NCI-H510A treated with DMSO at 0.1 percent for 48 hours (cell line): ENCODE measurements around the gene ANKDD1A.

Experiments used
- DNase-seq: peaks from one replicate; lab custom pipeline; 2025; lab: John Stamatoyannopoulos, UW

Gene ANKDD1A

GRCh38 chr15:64961013-64961412 is 49.3 kb downstream of the ANKDD1A start:
- no peak for DNase-seq

GRCh38 chr15:64969401-64969800 is 57.7 kb downstream of the ANKDD1A start:
- DNase-seq, result no peak

DNA sequence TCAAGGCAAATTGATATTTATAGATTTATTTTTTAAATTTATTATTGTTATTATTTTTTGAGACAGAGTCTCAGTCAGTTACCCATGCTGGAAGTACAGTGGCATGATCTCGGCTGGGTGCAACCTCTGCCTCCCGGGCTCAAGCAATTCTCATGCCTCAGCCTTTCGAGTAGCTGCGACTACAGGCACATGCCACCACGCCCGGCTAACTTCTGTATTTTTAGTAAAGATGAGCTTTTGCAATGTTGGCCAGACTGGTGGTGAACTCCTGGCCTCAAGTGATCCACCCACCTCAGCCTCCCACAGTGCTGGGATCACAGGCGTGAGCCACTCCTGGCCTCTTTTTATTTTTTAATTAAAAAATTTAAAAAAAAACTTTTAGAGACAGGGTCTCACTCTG is 59.0 kb downstream of the ANKDD1A start:
- DNase-seq, result no peak

DNA sequence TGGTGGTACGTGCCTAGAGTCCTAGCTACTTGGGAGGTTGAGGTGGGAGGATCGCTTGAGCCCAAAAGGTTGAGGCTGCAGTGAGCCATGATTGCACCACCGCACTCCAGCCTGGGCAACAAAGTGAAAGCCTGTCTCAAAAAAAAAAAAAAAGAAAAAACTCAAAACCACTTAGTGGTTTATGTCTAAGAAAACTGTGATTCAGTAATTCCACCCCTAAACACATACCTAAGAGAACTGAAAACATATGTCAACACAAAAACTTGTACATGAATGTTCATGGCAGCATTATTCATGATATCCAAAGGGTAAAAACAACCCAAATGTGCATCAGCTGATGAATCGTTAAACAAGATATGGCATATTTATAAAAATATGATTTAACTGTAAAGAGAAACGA is 63.7 kb downstream of the ANKDD1A start:
- no peak for DNase-seq

DNA sequence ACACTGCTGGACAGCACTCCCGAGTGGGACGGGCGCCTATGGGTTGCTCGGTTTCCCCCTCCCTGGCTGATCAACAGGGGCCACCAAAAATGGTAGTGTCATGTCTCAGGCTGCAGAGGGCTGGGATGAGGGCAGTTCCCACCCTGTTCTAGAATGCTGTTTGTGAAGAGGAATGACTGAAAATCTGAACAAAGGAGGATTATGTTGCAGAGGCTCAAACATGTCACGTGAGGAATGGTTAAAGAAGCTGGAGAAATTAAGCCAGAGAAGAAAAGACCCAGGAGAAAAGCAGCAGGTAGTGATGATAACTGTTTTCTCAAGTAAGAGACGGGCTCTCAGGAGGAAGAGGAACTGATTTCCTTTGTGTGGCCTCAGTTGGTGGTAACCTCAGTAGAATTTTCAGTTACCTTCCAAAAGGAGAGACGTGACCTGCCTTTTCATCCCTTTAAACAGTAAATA is 67.6 kb downstream of the ANKDD1A start:
- no peak for DNase-seq

- DNase-seq, result no peak
These were observed 70.2 kb downstream of the ANKDD1A start for GRCh38 chr15:64981812-64982431.

GRCh38 chr15:64982472-64982871 is 70.8 kb downstream of the ANKDD1A start:
- DNase-seq, result no peak

GRCh38 chr15:64985366-64986033 is 73.8 kb downstream of the ANKDD1A start:
- no peak for DNase-seq

DNA sequence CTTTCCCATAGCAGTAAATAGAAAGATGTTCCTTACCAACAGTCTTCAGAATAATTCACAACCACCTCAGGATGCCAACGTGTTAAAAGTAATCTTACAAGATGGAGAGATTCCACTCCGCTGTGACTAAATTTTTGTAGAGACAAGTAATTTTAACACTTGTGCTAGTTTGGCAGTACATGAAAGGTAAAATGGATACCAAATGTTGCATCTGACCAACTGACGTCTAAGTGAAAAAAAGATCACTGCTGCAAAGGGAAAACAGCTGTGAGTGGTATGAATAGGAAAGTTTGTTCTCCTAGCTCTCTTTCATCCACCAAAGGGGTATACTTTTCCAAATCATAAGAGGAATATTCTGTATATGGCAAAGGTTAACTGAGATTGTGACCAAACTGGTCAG is 75.4 kb downstream of the ANKDD1A start:
- DNase-seq, result no peak

GRCh38 chr15:64989416-64990167 is 77.9 kb downstream of the ANKDD1A start, which contains the start of gene SPG21:
Gene SPG21, minus strand, starts transcription at chr15:64989914. Its CDS starts 6,345 bp downstream, at chr15:64983569.
- peak; percentile 63 for DNase-seq

DNA sequence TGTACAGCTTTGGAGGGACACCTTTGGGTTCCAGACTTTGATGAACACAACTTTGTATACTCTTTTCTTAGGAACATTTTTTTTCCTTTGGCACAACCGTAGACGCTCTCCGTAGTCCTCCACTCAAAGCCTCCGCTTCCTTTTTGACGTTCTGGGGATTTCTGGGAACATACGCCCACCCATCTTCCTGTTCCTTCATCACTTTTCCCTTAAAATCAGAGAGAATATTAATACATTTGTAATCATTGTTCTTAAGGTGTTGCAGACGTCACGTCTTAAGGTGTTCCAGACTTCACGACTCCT is 78.4 kb downstream of the ANKDD1A start:
- DNase-seq, result no peak

DNA sequence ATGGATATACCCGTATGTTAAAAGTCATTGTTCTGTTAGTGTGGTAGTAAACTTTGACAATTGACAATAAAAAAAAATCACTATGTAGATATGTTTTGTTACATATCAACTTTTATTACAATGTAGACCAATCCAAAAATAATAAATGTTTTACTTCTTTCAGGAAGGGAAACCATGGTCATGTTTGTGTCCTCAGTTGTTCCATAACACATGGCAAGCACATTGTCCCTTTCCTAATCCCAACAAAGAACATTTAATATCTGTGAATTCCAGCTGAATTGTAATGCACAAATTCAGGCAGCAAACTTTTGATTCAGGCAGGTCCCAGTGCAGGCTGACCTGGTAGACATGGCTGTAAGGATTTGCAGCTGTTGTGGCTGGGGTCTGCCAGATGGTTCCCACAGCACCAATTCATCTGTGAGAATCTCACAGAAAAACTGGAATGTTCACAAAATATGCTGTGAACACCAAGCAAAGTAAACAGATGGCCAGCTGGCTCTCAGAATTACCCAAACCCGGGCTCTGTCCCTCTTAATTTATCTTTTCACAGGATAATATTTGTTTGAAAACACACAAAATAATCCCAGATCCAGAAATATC is 79.9 kb downstream of the ANKDD1A start:
- no peak for DNase-seq

DNA sequence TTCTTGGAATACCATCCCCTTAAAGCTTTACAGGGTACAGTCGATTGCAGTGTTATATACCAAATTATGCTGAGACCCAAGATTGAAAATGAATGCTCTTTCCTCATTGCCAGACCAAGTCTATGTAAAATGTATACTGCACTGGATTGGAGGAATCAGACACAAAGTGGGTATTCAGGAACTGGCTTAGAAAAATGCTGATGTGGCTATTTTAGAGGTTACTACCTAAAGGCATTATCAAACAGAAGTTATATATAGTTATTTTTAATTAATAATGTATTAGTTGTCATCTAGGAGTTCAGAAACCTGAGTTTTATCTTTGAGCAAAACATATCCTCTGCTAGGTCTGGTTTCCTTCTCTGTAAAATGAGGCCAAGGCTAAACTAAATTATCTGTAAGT is 81.6 kb downstream of the ANKDD1A start:
- DNase-seq, result no peak

- no peak for DNase-seq
These were observed 85.4 kb downstream of the ANKDD1A start for GRCh38 chr15:64997066-64997465.

- no peak for DNase-seq
These were observed 86.2 kb downstream of the ANKDD1A start for GRCh38 chr15:64997745-64998375.

GRCh38 chr15:65004993-65005392 is 93.3 kb downstream of the ANKDD1A start:
- DNase-seq, result no peak

DNA sequence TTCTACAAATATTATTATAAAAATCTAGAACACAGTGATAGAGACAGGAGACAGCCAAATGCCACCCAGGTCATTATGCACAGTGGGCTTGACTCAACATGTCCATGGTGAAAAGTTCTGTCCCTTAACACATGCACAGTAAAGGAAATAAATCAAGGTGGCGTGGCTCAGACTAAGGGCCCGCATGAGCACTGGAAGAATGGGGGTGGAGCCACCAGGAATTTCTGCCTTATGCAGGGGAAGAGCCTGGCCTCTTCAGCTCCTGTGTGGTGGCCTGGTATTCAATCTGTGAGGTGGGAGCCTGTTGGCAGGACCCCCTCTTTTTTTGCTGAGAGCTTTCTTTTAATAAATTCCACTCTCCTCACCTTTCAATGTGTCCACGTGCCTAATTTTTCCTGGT is 95.2 kb downstream of the ANKDD1A start:
- no peak for DNase-seq
